Subcutaneous abdominal adipose tissue (tissue), 5 donors: ENCODE measurements around the gene CYP46A1.

ENCODE experiments used
- H3K27ac ChIP-seq: one replicate; pipeline ENCODE4 v1.7.0; 2013; ENCODE audit warnings: low read depth, mild to moderate bottlenecking, inconsistent platforms, low read length, moderate library complexity
- H3K27me3 ChIP-seq, 5 donors: one replicate each; pipeline ENCODE4 v1.7.0; 2013; ENCODE audit warnings: low read length in 5 of 5, inconsistent platforms in 1 of 5; ENCODE audit not compliant: control insufficient read depth in 5 of 5, insufficient read depth in 4 of 5
- H3K36me3 ChIP-seq, 5 donors: one replicate each; pipeline ENCODE4 v1.7.0; 2013; ENCODE audit warnings: low read length in 5 of 5; ENCODE audit not compliant: control insufficient read depth in 5 of 5, insufficient read depth in 5 of 5
- H3K4me1 ChIP-seq, 5 donors: one replicate each; pipeline ENCODE4 v1.7.0; 2013; ENCODE audit warnings: low read length in 5 of 5, mild to moderate bottlenecking in 3 of 5, moderate library complexity in 1 of 5; ENCODE audit not compliant: control insufficient read depth in 5 of 5, insufficient read depth in 5 of 5
- H3K4me3 ChIP-seq, 5 donors: one replicate each; pipeline ENCODE4 v1.7.0; 2013; ENCODE audit warnings: low read length in 5 of 5, low read depth in 1 of 5
- H3K9ac ChIP-seq, 5 donors: one replicate each; pipeline ENCODE4 v1.7.0; 2013; ENCODE audit warnings: low read length in 5 of 5, mild to moderate bottlenecking in 4 of 5, moderate library complexity in 3 of 5
- H3K9me3 ChIP-seq, 5 donors: one replicate each; pipeline ENCODE4 v1.7.0; 2013; ENCODE audit warnings: low read length in 5 of 5; ENCODE audit not compliant: control insufficient read depth in 5 of 5
- donor health status: healthy.
- donor health status: healthy.
- donor health status: healthy.
- donor health status: healthy.
- donor health status: healthy.

Gene CYP46A1

DNA sequence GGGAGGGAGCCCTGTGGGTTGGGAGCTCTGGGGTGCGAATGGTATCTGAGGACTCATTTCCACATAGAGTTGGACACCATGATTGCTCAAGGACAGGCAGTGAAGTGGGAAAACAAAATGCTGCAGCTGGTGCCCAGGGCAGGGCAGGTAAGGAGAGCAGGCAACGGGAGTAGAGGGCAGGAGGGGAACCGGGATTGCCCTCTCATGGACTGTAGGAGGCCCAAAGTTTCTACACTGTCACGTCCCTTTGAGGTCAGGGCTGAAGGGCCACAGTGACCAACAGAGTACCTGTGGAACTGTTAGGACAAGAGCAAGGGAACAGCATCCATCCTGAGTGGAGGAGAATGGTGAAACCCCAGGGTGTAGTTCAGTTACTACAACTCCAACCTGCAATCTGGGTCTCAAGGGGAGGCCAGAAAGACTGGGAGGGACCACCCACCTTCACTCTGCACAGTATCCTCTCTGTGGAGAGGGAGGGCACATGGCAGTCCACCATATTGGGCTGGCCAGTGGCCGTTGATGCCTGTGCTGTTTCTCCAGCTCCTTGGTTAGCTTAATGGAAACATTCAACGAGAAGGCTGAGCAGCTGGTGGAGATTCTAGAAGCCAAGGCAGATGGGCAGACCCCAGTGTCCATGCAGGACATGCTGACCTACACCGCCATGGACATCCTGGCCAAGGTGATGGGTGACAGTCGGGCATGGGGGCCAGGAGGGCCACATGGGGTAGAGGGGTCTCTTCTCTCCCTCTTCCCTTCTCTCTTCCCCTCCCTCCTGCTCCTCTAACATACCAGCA lies 22.2 kb downstream of the CYP46A1 start:
- no peaks in the 10 kb centered on the region for H3K4me1 ChIP-seq
- H3K27ac ChIP-seq, result no peak overlapping the region
- no peak overlapping the region for H3K9ac ChIP-seq
- peaks cover 0 to 2% (median 0%) of the 10 kb centered on the region in 5 donors for H3K36me3 ChIP-seq
- no peaks in the 10 kb centered on the region for H3K27me3 ChIP-seq
- H3K9me3 ChIP-seq, result peaks cover 0 to 12% (median 12%) of the 10 kb centered on the region in 5 donors
- H3K4me3 ChIP-seq, result no peak overlapping the region

DNA sequence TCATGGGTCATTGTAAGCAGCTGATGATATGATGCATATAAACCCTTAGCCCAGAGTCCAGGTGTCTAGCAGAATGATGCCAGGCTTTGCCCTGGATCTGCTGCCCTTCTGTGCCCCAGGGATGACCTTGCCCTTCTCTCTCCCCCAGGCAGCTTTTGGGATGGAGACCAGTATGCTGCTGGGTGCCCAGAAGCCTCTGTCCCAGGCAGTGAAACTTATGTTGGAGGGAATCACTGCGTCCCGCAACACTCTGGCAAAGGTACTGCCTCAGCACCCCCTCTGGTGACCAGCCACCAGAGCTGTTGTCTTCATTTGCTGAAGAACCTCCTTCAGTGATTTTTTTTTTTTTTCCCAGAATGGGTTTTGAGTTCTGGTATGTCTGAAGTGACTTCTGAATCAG lies 23.3 kb downstream of the CYP46A1 start:
- Histone ChIP-seq H3K36me3 (peaks cover 0 to 2% (median 0%) of the 10 kb centered on the region in 5 donors), H3K9ac (no peak overlapping the region), H3K4me3 (no peak overlapping the region), H3K27me3 (no peaks in the 10 kb centered on the region), H3K4me1 (no peaks in the 10 kb centered on the region), H3K9me3 (peaks cover 0 to 12% (median 11%) of the 10 kb centered on the region in 5 donors), H3K27ac (no peak overlapping the region)

DNA sequence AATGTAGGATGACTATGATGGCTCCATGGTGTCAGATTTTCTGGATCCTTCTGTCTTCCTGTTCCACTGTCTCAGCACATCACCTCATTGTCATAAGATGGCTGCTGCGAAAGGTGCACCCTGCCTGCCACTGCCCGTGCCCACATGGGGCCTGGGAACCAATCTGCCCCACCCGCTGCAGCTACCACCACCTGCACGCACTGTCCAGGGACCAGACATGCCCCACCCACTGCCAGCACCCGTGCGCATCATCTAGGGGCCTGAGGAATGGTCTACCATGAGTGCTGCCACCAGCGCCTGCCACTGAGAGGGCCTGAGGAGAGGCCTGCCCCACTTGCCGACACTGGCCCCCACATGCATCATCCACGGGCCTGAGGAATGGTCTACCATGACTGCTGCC lies 23.8 kb downstream of the CYP46A1 start:
- peaks cover 0 to 11% (median 10%) of the 10 kb centered on the region in 5 donors for H3K9me3 ChIP-seq
- no peak overlapping the region for H3K4me3 ChIP-seq
- no peak overlapping the region for H3K27ac ChIP-seq
- no peak overlapping the region for H3K9ac ChIP-seq
- H3K36me3 ChIP-seq, result peaks cover 0 to 2% (median 0%) of the 10 kb centered on the region in 5 donors
- no peaks in the 10 kb centered on the region for H3K4me1 ChIP-seq
- H3K27me3 ChIP-seq, result no peaks in the 10 kb centered on the region

DNA sequence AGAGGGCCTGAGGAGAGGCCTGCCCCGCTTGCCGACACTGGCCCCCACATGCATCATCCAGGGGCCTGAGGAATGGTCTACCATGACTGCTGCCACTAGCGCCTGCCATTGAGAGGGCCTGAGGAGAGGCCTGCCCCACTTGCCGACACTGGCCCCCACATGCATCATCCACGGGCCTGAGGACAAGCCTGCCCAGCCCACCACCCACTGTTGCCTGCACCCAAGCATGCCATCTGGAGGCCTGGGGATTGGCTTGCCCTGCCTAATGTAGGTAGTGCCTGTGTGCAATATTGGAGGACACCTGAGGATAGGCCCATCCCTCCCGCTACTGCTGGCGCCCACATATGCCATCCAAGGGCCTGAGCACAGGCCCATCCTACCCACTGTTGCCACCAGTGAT lies 24.4 kb downstream of the CYP46A1 start:
- peaks cover 0 to 2% (median 0%) of the 10 kb centered on the region in 5 donors for H3K36me3 ChIP-seq
- no peak overlapping the region for H3K27ac ChIP-seq
- no peak overlapping the region for H3K9ac ChIP-seq
- no peak overlapping the region for H3K4me3 ChIP-seq
- peaks cover 0 to 6% (median 5%) of the 10 kb centered on the region in 5 donors for H3K9me3 ChIP-seq
- H3K4me1 ChIP-seq, result no peaks in the 10 kb centered on the region
- no peaks in the 10 kb centered on the region for H3K27me3 ChIP-seq

DNA sequence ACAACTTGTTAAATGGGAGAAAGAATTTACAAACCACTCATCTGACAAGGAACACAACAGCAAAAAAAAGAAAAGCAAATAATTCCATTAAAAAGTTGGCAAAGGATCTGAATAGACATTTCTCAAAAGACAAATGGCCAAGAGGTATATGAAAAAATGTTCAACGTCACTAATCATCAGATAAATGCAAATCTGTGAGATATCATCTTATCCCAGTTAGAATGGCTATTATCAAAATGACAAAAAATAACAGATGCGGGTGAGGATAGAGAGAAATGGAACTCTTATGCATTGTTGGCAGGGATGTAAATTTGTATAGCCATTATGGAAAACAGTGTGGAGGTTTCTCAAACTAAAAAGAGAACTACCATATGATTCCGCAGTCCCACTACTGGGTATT lies 29.9 kb downstream of the CYP46A1 start:
- Histone ChIP-seq H3K27me3 (no peaks in the 10 kb centered on the region), H3K4me3 (no peak overlapping the region), H3K36me3 (no peaks in the 10 kb centered on the region), H3K9me3 (no peaks in the 10 kb centered on the region), H3K9ac (no peak overlapping the region), H3K27ac (no peak overlapping the region), H3K4me1 (no peaks in the 10 kb centered on the region)

DNA sequence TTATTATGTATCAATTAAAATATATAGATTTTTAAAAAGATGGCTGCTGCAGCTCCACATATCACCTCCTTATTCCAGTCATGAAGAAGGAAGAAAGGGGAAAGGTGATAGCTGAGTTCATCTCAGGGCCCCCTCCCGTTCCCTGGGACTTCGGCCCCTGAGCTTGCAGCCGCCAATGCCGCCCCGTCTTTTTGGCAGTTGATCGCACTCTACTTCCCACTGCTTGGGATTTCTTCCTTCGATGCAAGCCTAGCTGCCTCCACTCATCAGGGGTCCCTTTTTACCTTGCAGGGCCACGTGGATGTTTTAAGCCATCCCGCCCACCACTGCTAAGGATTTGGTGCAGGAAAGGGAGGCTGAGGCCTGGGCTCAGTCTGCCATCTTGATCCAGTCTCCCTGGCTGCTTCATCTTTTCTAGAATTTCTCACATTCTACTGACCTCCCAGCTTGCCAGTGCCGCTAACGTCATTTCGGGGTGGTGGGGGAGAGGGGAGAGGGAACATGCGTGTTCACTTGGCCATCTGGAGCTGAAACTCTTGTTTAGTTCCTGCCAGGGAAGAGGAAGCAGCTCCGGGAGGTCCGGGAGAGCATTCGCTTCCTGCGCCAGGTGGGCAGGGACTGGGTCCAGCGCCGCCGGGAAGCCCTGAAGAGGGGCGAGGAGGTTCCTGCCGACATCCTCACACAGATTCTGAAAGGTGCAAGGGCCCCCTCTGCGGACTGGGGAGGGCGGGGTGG lies 31.3 kb downstream of the CYP46A1 start:
- Histone ChIP-seq H3K9me3 (no peaks in the 10 kb centered on the region), H3K9ac (no peak overlapping the region), H3K27me3 (no peaks in the 10 kb centered on the region), H3K27ac (no peak overlapping the region), H3K4me1 (no peaks in the 10 kb centered on the region), H3K4me3 (no peak overlapping the region), H3K36me3 (no peaks in the 10 kb centered on the region)

DNA sequence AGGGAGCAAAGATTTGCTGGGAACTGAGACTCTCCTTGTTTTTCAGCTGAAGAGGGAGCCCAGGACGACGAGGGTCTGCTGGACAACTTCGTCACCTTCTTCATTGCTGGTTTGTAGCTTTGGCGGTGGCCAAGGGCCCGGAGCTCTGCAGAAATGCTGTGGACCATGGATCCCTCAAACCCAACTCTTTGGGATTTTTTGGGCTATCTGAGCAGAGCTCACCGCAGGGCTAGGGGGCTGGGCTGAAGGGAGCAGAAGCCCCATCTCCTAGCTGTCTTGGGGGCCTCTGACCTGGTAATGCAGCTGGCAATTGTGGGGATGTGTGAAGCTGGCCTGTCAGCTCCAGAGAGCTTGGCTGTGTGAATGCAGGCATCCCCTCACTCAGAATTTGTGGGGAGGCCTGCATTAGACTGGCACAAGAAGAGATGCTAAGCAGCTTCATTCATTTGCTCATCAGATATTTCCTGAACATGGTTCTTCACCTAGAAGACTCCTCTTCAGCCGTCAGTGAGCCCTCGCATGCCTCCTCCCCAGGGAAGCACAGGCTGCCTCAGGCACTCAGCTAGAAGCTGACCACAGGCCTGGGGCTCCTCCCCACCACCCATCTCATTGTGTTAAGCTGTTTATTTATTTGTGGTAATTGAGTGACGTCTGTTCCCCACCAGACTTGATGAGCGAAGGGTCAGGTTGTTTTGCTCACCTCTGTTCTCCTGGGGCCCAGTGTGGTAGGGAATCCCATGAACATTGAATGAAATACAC lies 32.2 kb downstream of the CYP46A1 start:
- H3K27me3 ChIP-seq, result no peaks in the 10 kb centered on the region
- H3K4me1 ChIP-seq, result no peaks in the 10 kb centered on the region
- no peaks in the 10 kb centered on the region for H3K9me3 ChIP-seq
- no peak overlapping the region for H3K4me3 ChIP-seq
- no peak overlapping the region for H3K27ac ChIP-seq
- H3K36me3 ChIP-seq, result no peaks in the 10 kb centered on the region
- H3K9ac ChIP-seq, result no peak overlapping the region

DNA sequence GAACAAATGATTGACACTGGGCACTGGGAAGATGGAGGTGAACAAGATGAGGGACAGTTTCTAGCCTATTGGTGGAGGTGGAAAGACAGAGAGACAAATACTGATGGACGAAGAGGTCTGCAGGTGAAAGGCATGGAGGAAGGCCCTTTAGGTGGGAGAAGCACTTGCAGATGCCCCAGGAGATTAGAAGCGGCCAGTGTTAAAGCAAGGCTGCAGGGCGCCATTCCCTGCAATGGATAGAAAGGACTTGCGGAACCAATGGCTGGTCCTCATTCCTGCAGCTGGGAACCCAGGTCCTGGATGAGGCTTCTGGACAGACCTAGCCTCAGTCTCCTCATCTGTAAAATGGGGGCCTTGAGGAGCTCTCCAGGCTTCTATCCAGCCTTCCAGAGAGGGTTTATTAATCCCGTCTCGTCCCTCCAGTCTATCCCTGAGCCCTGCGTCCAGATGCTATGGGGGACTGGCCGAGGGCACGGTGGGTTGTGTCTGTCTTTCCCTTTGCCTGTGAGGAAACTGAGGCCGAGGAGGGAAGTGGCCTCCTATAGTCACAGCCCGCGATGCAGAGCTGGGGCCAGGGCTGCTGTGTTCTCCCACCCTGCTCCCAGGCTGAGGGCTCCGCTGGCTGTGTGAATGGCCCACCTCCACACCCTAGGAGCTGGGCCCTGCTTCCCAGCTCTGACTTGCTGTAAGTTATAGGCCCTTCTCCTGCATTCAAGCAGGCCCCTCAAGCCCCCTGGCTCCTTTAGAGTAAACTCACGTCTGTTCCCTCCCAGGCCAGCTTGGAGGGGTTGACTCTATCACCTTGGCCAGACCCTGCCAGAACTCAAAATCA lies 33.0 kb downstream of the CYP46A1 start:
- Histone ChIP-seq H3K4me1 (no peaks in the 10 kb centered on the region), H3K9me3 (no peaks in the 10 kb centered on the region), H3K27me3 (no peaks in the 10 kb centered on the region), H3K36me3 (no peaks in the 10 kb centered on the region), H3K27ac (no peak overlapping the region), H3K4me3 (no peak overlapping the region), H3K9ac (no peak overlapping the region)

DNA sequence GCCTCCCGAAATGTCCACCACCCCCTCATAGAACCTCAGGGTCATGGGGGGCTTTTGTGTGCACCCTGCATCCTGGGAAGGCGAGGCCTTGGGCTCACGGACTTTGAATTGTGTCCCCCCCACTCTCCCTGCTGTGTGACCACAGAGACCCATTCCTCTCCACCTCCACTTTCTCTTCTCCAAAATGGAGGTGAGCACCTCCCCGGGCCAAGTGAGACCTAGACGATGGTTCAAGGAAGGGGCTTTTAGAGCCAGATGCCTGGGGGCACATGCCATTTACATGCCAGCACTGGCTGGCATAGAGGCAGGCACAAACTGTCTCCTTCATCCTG lies 33.5 kb downstream of the CYP46A1 start:
- H3K9me3 ChIP-seq, result no peaks in the 10 kb centered on the region
- H3K27ac ChIP-seq, result no peak overlapping the region
- no peaks in the 10 kb centered on the region for H3K4me1 ChIP-seq
- no peaks in the 10 kb centered on the region for H3K36me3 ChIP-seq
- no peak overlapping the region for H3K4me3 ChIP-seq
- H3K9ac ChIP-seq, result no peak overlapping the region
- no peaks in the 10 kb centered on the region for H3K27me3 ChIP-seq
